Spleen (tissue), 11 donors: ENCODE results near the gene SIDT2. TPM values are rescaled to one million over a fixed set of nuclear protein-coding genes. Genes with fewer than 3 reads are reported as not detected.

Experiments
- DNase-seq: peaks from one replicate; pipeline ENCODE4 v3.0.0-alpha.2; 2020
- H3K27ac ChIP-seq, 8 donors: fragments of 200-600 bp; sonication (generic) in 7 of 8; 1 replicate in 4 of 8; 2 replicates in 4 of 8; pipeline versions ENCODE4 v1.5.0 to v1.8.0; 2016 to 2021; ENCODE audit warnings: inconsistent platforms in 4 of 8, mild to moderate bottlenecking in 4 of 8, moderate library complexity in 1 of 8
- H3K27me3 ChIP-seq, 7 donors: fragments of 200-600 bp; sonication (generic) in 6 of 7; replicated peaks in 1 of 7; 1 replicate in 4 of 7; 2 replicates in 3 of 7; pipeline versions ENCODE4 v1.5.0 to v1.8.0; 2016 to 2021; ENCODE audit warnings: inconsistent platforms in 3 of 7, mild to moderate bottlenecking in 1 of 7
- H3K36me3 ChIP-seq, 6 donors: fragments of 200-600 bp; sonication (generic) in 5 of 6; 1 replicate in 4 of 6; 2 replicates in 2 of 6; pipeline versions ENCODE4 v1.5.0 to v1.8.0; 2016 to 2021; ENCODE audit warnings: inconsistent platforms in 2 of 6
- H3K4me1 ChIP-seq, 6 donors: fragments of 200-600 bp; sonication (generic) in 5 of 6; 1 replicate in 3 of 6; 2 replicates in 3 of 6; pipeline versions ENCODE4 v1.5.0 to v1.8.0; 2016 to 2021; ENCODE audit warnings: inconsistent platforms in 3 of 6
- H3K4me3 ChIP-seq, 8 donors: fragments of 200-600 bp; sonication (generic) in 7 of 8; 1 replicate in 4 of 8; 2 replicates in 4 of 8; pipeline versions ENCODE4 v1.5.0 to v1.8.0; 2016 to 2021; ENCODE audit warnings: inconsistent platforms in 4 of 8, mild to moderate bottlenecking in 4 of 8, moderate library complexity in 2 of 8
- H3K9me3 ChIP-seq, 8 donors: fragments of 200-600 bp; sonication (generic) in 7 of 8; 1 replicate in 4 of 8; 2 replicates in 4 of 8; pipeline versions ENCODE4 v1.5.0 to v1.8.0; 2016 to 2021; ENCODE audit warnings: inconsistent platforms in 4 of 8
- CTCF ChIP-seq, 11 experiments: fragments of 200-600 bp in 7 of 11; fragments of 450-650 bp in 4 of 11; sonication (generic) in 4 of 11; IDR thresholded peaks in 8 of 11; conservative IDR thresholded peaks in 3 of 11; 1 replicate in 7 of 11; 2 replicates in 4 of 11; pipeline versions ENCODE4 v1.4.0 to v1.8.0; 2016 to 2021; ENCODE audit warnings: antibody characterized with exemption in 11 of 11, inconsistent platforms in 4 of 11, mild to moderate bottlenecking in 1 of 11
- POLR2A ChIP-seq, 3 donors: fragments of 450-650 bp; IDR thresholded peaks; one replicate each; pipeline ENCODE4 v1.5.1; 2017; ENCODE audit warnings: antibody characterized with exemption in 3 of 3, mild to moderate bottlenecking in 1 of 3
- POLR2AphosphoS5 ChIP-seq, 3 donors: sonication (generic); formaldehyde crosslinking; IDR thresholded peaks; one replicate each; pipeline ENCODE4 v1.5.1; 2017; ENCODE audit warnings: antibody characterized with exemption in 3 of 3
- WGBS, 5 donors: extraction: QIAGEN DNeasy Blood & Tissue Kit in 3 of 5; methylation state at CpG; one replicate each; pipeline versions ENCODE4 v1.1.5 to v1.1.7; 2013 to 2018; 5-methylcytosine and 5-hydroxymethylcytosine counted together
- intact Hi-C: fragments of 100-400 bp; cut with DNase I; formaldehyde crosslinking; loops from one replicate; pipeline ENCODE4 v1.15.0; 2023; ENCODE audit warnings: low total_unique reads
- polyA plus RNA-seq, 3 donors: library from polyadenylated mRNA; stranded (reverse); fragments of 200-250 nt; gene quantifications; one replicate each; pipeline ENCODE4 v1.2.1, GENCODE V29; 2013
- total RNA-seq, 7 donors: library from RNA; depleted of rRNA in 3 of 7; stranded (reverse); fragments of >200 nt in 3 of 7; fragmentation: NEBNext Ultra II Directional in 4 of 7; extraction: Animal tissue kit (Norgen Biotek cat#: 25700) in 4 of 7; gene quantifications; one replicate each; pipeline versions ENCODE4 v1.1.0 to v1.2.1, GENCODE V29; 2016 to 2021
- donor health status: healthy with polysubstance abuse.
- donor health status: DM: no; HTN: no; CAD: no; lungs with moderate emphysema.
- donor health status: DM: no; HTN: no; CAD: no.
- donor health status: Bipolar disorder and iron deficiency.
- donor health status: healthy.
- donor health status: DM: no; HTN: no; CAD: no.
- donor health status: DM: yes; HTN: yes; CAD: no.

The SIDT2 gene
- total and polyA plus RNA-seq, 10 donors: 21.3 to 83.8 (median 51.8) TPM

GRCh38 chr11:117143390-117143789, 35.2 kb upstream of the SIDT2 start:
- Histone ChIP-seq H3K27ac (peak overlapping the region; percentile 88 to 97 (median 93)), H3K4me1 (peaks cover 10 to 51% (median 40%) of the 10 kb centered on the region in 6 donors), H3K9me3 (no peaks in the 10 kb centered on the region), H3K36me3 (peaks cover 0 to 22% (median 9%) of the 10 kb centered on the region in 6 donors), H3K27me3 (no peaks in the 10 kb centered on the region), H3K4me3 (peak overlapping the region; percentile 82 to 98 (median 94))
- no peak for DNase-seq
- TF ChIP-seq POLR2A (IDR thresholded peaks at IDR 0.05) (no peak), POLR2AphosphoS5 (IDR thresholded peaks at IDR 0.05) (no peak), CTCF (IDR thresholded peaks at IDR 0.05 in 8 of 11, conservative IDR thresholded peaks at IDR 0.05 in 3 of 11) (no peak)
- WGBS, 5 donors: 13 to 18% (median 17%) methylated on average over 5 of the region's 5 CpGs
- intact Hi-C loops: no loop called here

- Histone ChIP-seq H3K27me3 (no peaks in the 10 kb centered on the region), H3K4me3 (peak within 1 kb of the TSS; percentile 82 to 98 (median 94)), H3K4me1 (peaks cover 10 to 55% (median 42%) of the 10 kb centered on the region in 6 donors), H3K27ac (peak within 1 kb of the TSS; percentile 88 to 97 (median 93)), H3K36me3 (peaks cover 0 to 28% (median 9%) of the 10 kb centered on the region in 6 donors), H3K9me3 (no peaks in the 10 kb centered on the region)
- peak; percentile 99 for DNase-seq
- TF ChIP-seq CTCF (IDR thresholded peaks at IDR 0.05 in 8 of 11, conservative IDR thresholded peaks at IDR 0.05 in 3 of 11): peak in 2 of 11 experiments; percentile 14 to 24
- TF ChIP-seq POLR2A (IDR thresholded peaks at IDR 0.05): peak in 2 of 3 donors; percentile 22 to 73
- peak; percentile 93 to 96 (median 94) for TF ChIP-seq POLR2AphosphoS5 (IDR thresholded peaks at IDR 0.05)
- intact Hi-C loops: no loop called here
- 0 to 1% (median 0%) methylated on average over 30 to 48 of the region's 48 CpGs for WGBS, 5 donors
These were observed 34.6 kb upstream of the SIDT2 start, which contains the start of gene PAFAH1B2 for GRCh38 chr11:117143871-117144476. Gene PAFAH1B2 (plus strand): TSS chr11:117144287. CDS start chr11:117152448, 8,161 bp downstream.

- peaks cover 0 to 34% (median 9%) of the 10 kb centered on the region in 6 donors for H3K36me3 ChIP-seq
- H3K4me3 ChIP-seq: peak overlapping the region; percentile 82 to 98 (median 94)
- WGBS, 5 donors: 0 to 2% (median 1%) methylated on average over 45 to 62 of the region's 62 CpGs
- peak overlapping the region; percentile 88 to 97 (median 93) for H3K27ac ChIP-seq
- DNase-seq: peak; percentile 89
- H3K9me3 ChIP-seq: no peaks in the 10 kb centered on the region
- H3K27me3 ChIP-seq: no peaks in the 10 kb centered on the region
- intact Hi-C loops: no loop called here
- peak in 1 of 3 donors; percentile 26 for TF ChIP-seq POLR2AphosphoS5 (IDR thresholded peaks at IDR 0.05)
- no peak for TF ChIP-seq POLR2A (IDR thresholded peaks at IDR 0.05)
- H3K4me1 ChIP-seq: peaks cover 10 to 63% (median 46%) of the 10 kb centered on the region in 6 donors
These were observed 33.8 kb upstream of the SIDT2 start for GRCh38 chr11:117144477-117145392.

GRCh38 chr11:117145393-117145761, 33.2 kb upstream of the SIDT2 start:
- intact Hi-C loops: no loop called here
- Histone ChIP-seq H3K36me3 (peaks cover 0 to 40% (median 9%) of the 10 kb centered on the region in 6 donors), H3K4me1 (peaks cover 10 to 69% (median 49%) of the 10 kb centered on the region in 6 donors), H3K27ac (peak overlapping the region; percentile 88 to 97 (median 93)), H3K9me3 (no peaks in the 10 kb centered on the region), H3K4me3 (peak overlapping the region; percentile 82 to 98 (median 94)), H3K27me3 (no peaks in the 10 kb centered on the region)
- 5 to 15% (median 6%) methylated on average over 5 of the region's 5 CpGs for WGBS, 5 donors
- no peak for DNase-seq
- TF ChIP-seq CTCF (IDR thresholded peaks at IDR 0.05 in 8 of 11, conservative IDR thresholded peaks at IDR 0.05 in 3 of 11) (no peak), POLR2AphosphoS5 (IDR thresholded peaks at IDR 0.05) (no peak), POLR2A (IDR thresholded peaks at IDR 0.05) (no peak)
